BE2C (cell line): ENCODE results near the gene NGEF.

Source experiments
- DNase-seq: peaks from one replicate; pipeline ENCODE4 v3.0.0-alpha.2; 2020
- H3K27me3 ChIP-seq: fragments of 250-450 bp; sonication (Bioruptor Pico); 2 replicates; pipeline ENCODE4 v1.5.1; 2020; ENCODE audit warnings: mild to moderate bottlenecking
- H3K36me3 ChIP-seq: fragments of 250-450 bp; sonication (Bioruptor Pico); 2 replicates; pipeline ENCODE4 v1.5.1; 2020; ENCODE audit warnings: mild to moderate bottlenecking
- H3K4me1 ChIP-seq: fragments of 250-450 bp; sonication (Bioruptor Pico); 2 replicates; pipeline ENCODE4 v1.5.1; 2020
- H3K4me3 ChIP-seq: 2 replicates; pipeline ENCODE4 v1.5.1; 2011; ENCODE audit warnings: low read depth, low read length
- H3K9me3 ChIP-seq: fragments of 250-450 bp; sonication (Bioruptor Pico); 2 replicates; pipeline ENCODE4 v1.5.1; 2020
- CTCF ChIP-seq: IDR thresholded peaks from 2 replicates; pipeline ENCODE4 v1.5.1; 2012; ENCODE audit warnings: mild to moderate bottlenecking, low read depth, low read length

NGEF gene

GRCh38 chr2:232960862-232961261 lies 52.2 kb downstream of the NGEF start:
- Histone ChIP-seq H3K36me3 (no peaks in the 10 kb centered on the region), H3K4me1 (no peaks in the 10 kb centered on the region), H3K4me3 (no peak overlapping the region), H3K27me3 (peaks cover 4% of the 10 kb centered on the region), H3K9me3 (no peaks in the 10 kb centered on the region)
- DNase-seq = no peak
- no peak for TF ChIP-seq CTCF

- H3K4me3 ChIP-seq = no peak overlapping the region
- TF ChIP-seq CTCF = no peak
- H3K9me3 ChIP-seq = no peaks in the 10 kb centered on the region
- no peaks in the 10 kb centered on the region for H3K36me3 ChIP-seq
- peaks cover 6% of the 10 kb centered on the region for H3K27me3 ChIP-seq
- no peak for DNase-seq
- no peaks in the 10 kb centered on the region for H3K4me1 ChIP-seq
These were observed 53.9 kb downstream of the NGEF start for GRCh38 chr2:232959139-232959538.

GRCh38 chr2:232957657-232958090 lies 55.4 kb downstream of the NGEF start:
- Histone ChIP-seq H3K4me1 (no peaks in the 10 kb centered on the region), H3K9me3 (no peaks in the 10 kb centered on the region), H3K27me3 (peaks cover 6% of the 10 kb centered on the region), H3K4me3 (no peak overlapping the region), H3K36me3 (no peaks in the 10 kb centered on the region)
- no peak for TF ChIP-seq CTCF
- DNase-seq = no peak

- no peak for TF ChIP-seq CTCF
These were observed 57.2 kb downstream of the NGEF start for GRCh38 chr2:232955856-232956255.

GRCh38 chr2:232954691-232955090 lies 58.4 kb downstream of the NGEF start:
- Histone ChIP-seq H3K9me3 (no peaks in the 10 kb centered on the region), H3K4me1 (no peaks in the 10 kb centered on the region), H3K4me3 (no peak overlapping the region), H3K36me3 (no peaks in the 10 kb centered on the region), H3K27me3 (peaks cover 6% of the 10 kb centered on the region)
- DNase-seq = no peak
- no peak for TF ChIP-seq CTCF

More at GRCh38 chr2:232955856-232956255, 57.2 kb downstream of the NGEF start:
- Histone ChIP-seq H3K27me3 (peaks cover 6% of the 10 kb centered on the region), H3K4me1 (no peaks in the 10 kb centered on the region), H3K4me3 (no peak overlapping the region), H3K36me3 (no peaks in the 10 kb centered on the region), H3K9me3 (no peaks in the 10 kb centered on the region)
- DNase-seq = no peak

- TF ChIP-seq CTCF = no peak
- DNase-seq = no peak
- Histone ChIP-seq H3K9me3 (no peaks in the 10 kb centered on the region), H3K27me3 (peaks cover 3% of the 10 kb centered on the region; the same call in 1 of the 2 replicates), H3K36me3 (no peaks in the 10 kb centered on the region), H3K4me1 (no peaks in the 10 kb centered on the region), H3K4me3 (no peak overlapping the region)
These were observed 61.2 kb downstream of the NGEF start for GRCh38 chr2:232951891-232952290.
